Thymus (tissue), 11 donors: Measurements from ENCODE around the gene LRATD1. TPM values are rescaled to one million over a fixed set of nuclear protein-coding genes. Genes with fewer than 3 reads are reported as not detected.

Experiments
- DNase-seq, 9 donors: peaks; one replicate each; pipeline ENCODE4 v3.0.0-alpha.2; 2013; ENCODE audit warnings: low spot score in 9 of 9, low read depth in 6 of 9, missing footprints in 1 of 9
- H3K27ac ChIP-seq, 2 donors: one replicate each; pipeline ENCODE4 v1.5.1; 2013; ENCODE audit warnings: control low read depth in 1 of 2, low read depth in 1 of 2, low read length in 1 of 2, mild to moderate bottlenecking in 1 of 2, moderate library complexity in 1 of 2
- H3K27me3 ChIP-seq, 2 donors: one replicate each; pipeline ENCODE4 v1.5.1; 2013; ENCODE audit warnings: low read length in 1 of 2; ENCODE audit not compliant: control insufficient read depth in 2 of 2, insufficient read depth in 1 of 2
- H3K36me3 ChIP-seq, 2 donors: one replicate each; pipeline ENCODE4 v1.5.1; 2013; ENCODE audit warnings: low read length in 1 of 2, mild to moderate bottlenecking in 1 of 2, moderate library complexity in 1 of 2; ENCODE audit not compliant: control insufficient read depth in 2 of 2, insufficient read depth in 2 of 2
- H3K4me1 ChIP-seq, 2 donors: one replicate each; pipeline ENCODE4 v1.5.1; 2013; ENCODE audit warnings: low read length in 2 of 2; ENCODE audit not compliant: control insufficient read depth in 2 of 2, insufficient read depth in 2 of 2
- H3K4me3 ChIP-seq, 2 donors: one replicate each; pipeline ENCODE4 v1.5.1; 2013; ENCODE audit warnings: low read length in 2 of 2, control low read depth in 1 of 2, mild to moderate bottlenecking in 1 of 2
- H3K9me3 ChIP-seq, 2 donors: one replicate each; pipeline ENCODE4 v1.5.1; 2013; ENCODE audit warnings: low read length in 1 of 2, mild to moderate bottlenecking in 1 of 2; ENCODE audit not compliant: control insufficient read depth in 2 of 2, insufficient read depth in 1 of 2
- WGBS: extraction: QIAGEN DNeasy Blood & Tissue Kit; methylation state at CpG from one replicate; pipeline ENCODE4 v1.1.7; 2013; 5-methylcytosine and 5-hydroxymethylcytosine counted together
- polyA plus RNA-seq: library from polyadenylated mRNA; stranded (reverse); fragments of 200-250 nt; gene quantifications from one replicate; pipeline ENCODE4 v1.2.3, GENCODE V29; 2013
- total RNA-seq: library from RNA; stranded (reverse); fragments of 120-200 nt; gene quantifications from one replicate; pipeline ENCODE4 v1.2.4, GENCODE V29; 2013
- donor health status: healthy.

The LRATD1 gene
- total and polyA plus RNA-seq, 2 donors, result 2.1 to 9.4 TPM

GRCh38 chr2:14638488-14638887, 6.0 kb downstream of the LRATD1 start:
- H3K4me3 ChIP-seq, result no peak overlapping the region
- H3K4me1 ChIP-seq, result no peaks in the 10 kb centered on the region
- H3K36me3 ChIP-seq, result no peaks in the 10 kb centered on the region
- H3K27me3 ChIP-seq, result peaks cover 31% of the 10 kb centered on the region in 2 donors
- no peak overlapping the region for H3K27ac ChIP-seq
- WGBS, result 81% methylated on average over 2 of the region's 2 CpGs
- peaks cover 0 to 8% of the 10 kb centered on the region in 2 donors for H3K9me3 ChIP-seq
- no peak for DNase-seq

GRCh38 chr2:14641116-14641515, 8.6 kb downstream of the LRATD1 start:
- Histone ChIP-seq H3K9me3 (no peaks in the 10 kb centered on the region), H3K4me1 (no peaks in the 10 kb centered on the region), H3K27ac (no peak overlapping the region), H3K36me3 (no peaks in the 10 kb centered on the region), H3K4me3 (no peak overlapping the region), H3K27me3 (peaks cover 4% of the 10 kb centered on the region in 2 donors)
- WGBS, result 92% methylated on average over 4 of the region's 4 CpGs
- no peak for DNase-seq

- no peaks in the 10 kb centered on the region for H3K36me3 ChIP-seq
- WGBS, result 85% methylated on average over 4 of the region's 4 CpGs
- H3K9me3 ChIP-seq, result no peaks in the 10 kb centered on the region
- no peaks in the 10 kb centered on the region for H3K4me1 ChIP-seq
- H3K27me3 ChIP-seq, result no peaks in the 10 kb centered on the region
- H3K27ac ChIP-seq, result no peak overlapping the region
- H3K4me3 ChIP-seq, result no peak overlapping the region
- no peak for DNase-seq
Measured at GRCh38 chr2:14642499-14642898, 10.0 kb downstream of the LRATD1 start.

GRCh38 chr2:14647714-14648113, 15.2 kb downstream of the LRATD1 start:
- DNase-seq, result no peak
- Histone ChIP-seq H3K4me3 (no peak overlapping the region), H3K27ac (no peak overlapping the region), H3K27me3 (no peaks in the 10 kb centered on the region), H3K4me1 (no peaks in the 10 kb centered on the region), H3K9me3 (no peaks in the 10 kb centered on the region), H3K36me3 (no peaks in the 10 kb centered on the region)
- 81% methylated on average over 2 of the region's 2 CpGs for WGBS

GRCh38 chr2:14650066-14650465, 17.5 kb downstream of the LRATD1 start:
- no peak overlapping the region for H3K4me3 ChIP-seq
- no peak for DNase-seq
- no peaks in the 10 kb centered on the region for H3K36me3 ChIP-seq
- no peaks in the 10 kb centered on the region for H3K9me3 ChIP-seq
- no peaks in the 10 kb centered on the region for H3K4me1 ChIP-seq
- H3K27me3 ChIP-seq, result no peaks in the 10 kb centered on the region
- no peak overlapping the region for H3K27ac ChIP-seq

- H3K4me1 ChIP-seq, result no peaks in the 10 kb centered on the region
- no peak overlapping the region for H3K4me3 ChIP-seq
- H3K27ac ChIP-seq, result no peak overlapping the region
- WGBS, result 26% methylated on average over 4 of the region's 4 CpGs
- no peak for DNase-seq
- H3K27me3 ChIP-seq, result no peaks in the 10 kb centered on the region
- no peaks in the 10 kb centered on the region for H3K9me3 ChIP-seq
- H3K36me3 ChIP-seq, result no peaks in the 10 kb centered on the region
Measured at GRCh38 chr2:14654835-14655282, 22.3 kb downstream of the LRATD1 start.

- Histone ChIP-seq H3K4me1 (no peaks in the 10 kb centered on the region), H3K4me3 (no peak overlapping the region), H3K27ac (no peak overlapping the region), H3K9me3 (no peaks in the 10 kb centered on the region), H3K36me3 (no peaks in the 10 kb centered on the region), H3K27me3 (no peaks in the 10 kb centered on the region)
- no peak for DNase-seq
- WGBS, result 89% methylated on average over 3 of the region's 3 CpGs
Measured at GRCh38 chr2:14656146-14656545, 23.6 kb downstream of the LRATD1 start.

GRCh38 chr2:14661163-14661562, 28.6 kb downstream of the LRATD1 start:
- 76% methylated on average over 3 of the region's 3 CpGs for WGBS
- Histone ChIP-seq H3K27ac (no peak overlapping the region), H3K36me3 (no peaks in the 10 kb centered on the region), H3K4me3 (no peak overlapping the region), H3K9me3 (peaks cover 0 to 2% of the 10 kb centered on the region in 2 donors), H3K27me3 (no peaks in the 10 kb centered on the region), H3K4me1 (no peaks in the 10 kb centered on the region)
- DNase-seq, result no peak

- Histone ChIP-seq H3K36me3 (no peaks in the 10 kb centered on the region), H3K27me3 (no peaks in the 10 kb centered on the region), H3K27ac (no peak overlapping the region), H3K9me3 (no peaks in the 10 kb centered on the region), H3K4me1 (no peaks in the 10 kb centered on the region), H3K4me3 (no peak overlapping the region)
- no peak for DNase-seq
- WGBS, result 88% methylated on average over 8 of the region's 8 CpGs
Measured at GRCh38 chr2:14673351-14673875, 40.9 kb downstream of the LRATD1 start.

- Histone ChIP-seq H3K27ac (no peak overlapping the region), H3K36me3 (no peaks in the 10 kb centered on the region), H3K27me3 (no peaks in the 10 kb centered on the region), H3K4me3 (no peak overlapping the region), H3K4me1 (no peaks in the 10 kb centered on the region), H3K9me3 (no peaks in the 10 kb centered on the region)
- no peak for DNase-seq
- 85% methylated on average over 1 of the region's 1 CpG for WGBS
Measured at GRCh38 chr2:14675489-14675888, 43.0 kb downstream of the LRATD1 start.
